Measurements from ENCODE around the gene SNAP23.
A peak's percentile ranks its signal among the peaks of the same experiment; 100 is the strongest.
"Not testable (repeated sequence)": the region's sequence is repeated elsewhere in the genome, so short reads cannot be mapped to it uniquely, and the experiment has no call there.

Gene SNAP23

DNA sequence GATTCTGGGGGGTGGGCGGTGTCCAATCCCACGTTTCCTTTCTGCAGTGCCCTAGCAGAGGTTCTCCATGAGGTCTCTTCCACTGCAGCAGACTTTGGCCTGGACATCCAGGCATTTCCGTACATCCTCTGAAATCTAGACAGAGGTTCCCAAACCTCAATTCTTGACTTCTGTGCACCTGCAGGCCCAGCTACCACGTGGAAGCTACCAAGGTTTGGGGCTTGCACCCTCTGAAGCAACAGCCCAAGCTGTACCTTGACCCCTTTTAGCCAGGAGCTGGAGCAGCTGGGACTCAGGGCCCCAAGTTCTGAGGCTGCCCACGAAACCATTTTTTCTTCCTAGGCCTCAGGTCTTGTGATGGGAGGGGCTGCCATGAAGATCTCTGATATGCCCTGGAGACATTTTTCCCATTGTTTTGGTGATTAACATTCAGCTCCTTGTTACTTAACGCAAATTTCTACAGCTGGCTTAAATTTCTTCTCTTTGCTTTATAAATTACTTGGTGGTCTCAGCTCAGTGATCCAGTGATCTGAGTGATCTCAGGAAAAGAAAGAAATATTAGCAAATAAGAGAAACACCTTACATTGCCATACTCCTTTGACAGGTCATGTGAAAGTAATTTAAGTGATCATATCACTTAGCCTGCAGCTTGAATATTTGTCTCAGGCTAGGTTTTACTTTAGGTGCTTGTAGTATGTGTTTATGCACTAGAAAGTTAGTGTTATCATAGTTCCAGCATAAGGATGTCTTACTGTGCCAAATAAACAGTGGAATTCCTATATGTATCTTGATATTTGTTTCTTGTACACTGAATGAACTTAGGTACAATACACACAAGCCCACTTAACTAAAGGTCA lies 3.0 kb downstream of the SNAP23 start:
- DNase-seq (ENCODE audit: low spot score) = no peak

DNA sequence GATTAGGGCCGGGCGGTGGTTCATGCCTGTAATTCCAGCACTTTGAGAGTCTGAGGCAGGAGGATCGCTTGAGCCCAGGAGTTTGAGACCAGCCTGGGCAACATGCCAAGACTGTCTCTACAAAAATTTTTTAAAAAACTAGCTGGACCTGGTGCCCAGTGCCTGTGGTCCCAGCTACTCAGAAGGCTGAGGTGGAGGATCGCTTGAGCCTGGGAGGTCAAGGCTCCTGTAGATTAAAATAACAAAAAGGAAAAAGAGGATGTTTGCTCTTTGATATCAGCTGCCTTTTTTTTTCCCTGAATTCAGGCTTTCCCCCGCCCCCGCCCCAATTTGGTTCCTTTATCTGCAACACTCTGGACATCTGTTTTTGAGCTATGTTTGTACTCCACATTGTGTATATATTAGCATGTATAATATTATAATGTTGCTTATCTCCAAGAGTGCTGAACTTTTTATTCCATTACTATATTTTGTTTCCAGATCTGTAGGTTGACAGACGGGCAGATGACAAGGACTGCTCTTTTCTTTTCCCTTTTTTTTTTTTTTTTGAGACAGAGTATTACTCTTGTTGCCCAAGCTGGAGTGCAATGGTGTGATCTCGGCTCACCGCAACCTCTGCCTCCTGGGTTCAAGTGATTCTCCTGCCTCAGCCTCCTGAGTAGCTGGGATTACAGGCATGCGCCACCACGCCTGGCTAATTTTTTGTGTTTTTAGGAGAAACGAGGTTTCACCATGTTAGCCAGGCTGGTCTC lies 4.6 kb downstream of the SNAP23 start:
- no peak for DNase-seq (ENCODE audit: low spot score)

DNA sequence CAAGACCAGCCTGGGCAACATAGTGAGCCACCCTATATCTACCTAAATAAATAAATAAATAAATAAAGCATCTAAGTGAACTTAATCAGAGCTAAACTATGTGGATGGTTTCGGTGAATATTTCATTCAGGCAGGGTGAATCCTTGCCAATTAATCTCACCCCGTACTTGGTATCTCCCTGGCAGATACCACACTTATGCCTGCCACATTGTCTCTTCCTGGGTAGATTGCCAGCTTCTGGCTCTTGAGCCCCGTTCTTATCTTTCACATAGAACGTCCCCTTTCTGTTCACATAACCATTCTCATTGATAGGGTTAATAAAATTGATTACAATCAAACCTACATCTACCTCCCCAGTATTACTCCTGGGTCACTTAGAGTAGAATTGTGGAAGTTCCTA lies 7.0 kb downstream of the SNAP23 start:
- DNase-seq (ENCODE audit: low spot score) = no peak

DNA sequence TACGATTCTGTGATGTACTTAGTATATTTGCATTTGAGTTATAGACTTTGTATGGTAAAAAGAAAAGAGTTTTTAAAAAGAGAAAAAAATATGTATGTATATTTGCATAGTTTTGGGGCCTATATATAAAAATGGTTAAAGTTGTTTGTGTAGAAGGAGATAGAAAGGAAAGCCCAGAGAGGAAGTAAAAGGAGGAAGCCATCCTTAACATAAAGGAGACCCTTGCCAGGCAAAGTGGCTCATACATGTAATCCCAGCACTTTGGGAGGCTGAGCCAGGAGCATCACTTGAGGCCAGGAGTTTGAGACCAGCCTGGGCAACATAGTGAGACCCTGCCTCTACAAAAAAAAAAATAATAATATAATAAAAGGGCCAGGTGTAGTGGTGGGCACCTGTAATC lies 8.4 kb downstream of the SNAP23 start:
- DNase-seq (ENCODE audit: low spot score) = no peak

GRCh38 chr15:42504631-42505030 lies 9.2 kb downstream of the SNAP23 start:
- DNase-seq (ENCODE audit: low spot score) = no peak

- no peak for DNase-seq (ENCODE audit: low spot score)
These were observed 12.1 kb downstream of the SNAP23 start for GRCh38 chr15:42507514-42507913.

DNA sequence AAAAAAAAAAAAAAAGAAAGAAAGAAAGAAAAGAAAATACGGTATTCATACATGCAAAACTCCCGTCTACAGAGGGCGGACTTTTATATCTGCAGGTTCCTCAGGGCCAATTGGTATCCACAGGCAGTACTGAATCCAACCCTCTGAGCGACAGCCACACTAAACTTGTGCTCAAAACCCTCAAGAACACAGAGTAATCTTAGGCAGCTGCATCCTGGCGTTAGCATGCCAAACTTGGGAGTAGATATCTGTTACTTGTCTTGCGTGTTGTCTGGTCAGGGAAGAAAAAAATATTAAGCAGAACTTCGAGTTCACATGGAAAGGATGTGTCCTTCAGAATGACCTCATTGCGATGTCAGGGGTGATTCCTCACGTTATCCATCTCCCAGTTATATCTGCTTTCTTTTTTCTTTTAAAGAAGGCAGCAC lies 12.8 kb downstream of the SNAP23 start:
- no peak for DNase-seq (ENCODE audit: low spot score)

DNA sequence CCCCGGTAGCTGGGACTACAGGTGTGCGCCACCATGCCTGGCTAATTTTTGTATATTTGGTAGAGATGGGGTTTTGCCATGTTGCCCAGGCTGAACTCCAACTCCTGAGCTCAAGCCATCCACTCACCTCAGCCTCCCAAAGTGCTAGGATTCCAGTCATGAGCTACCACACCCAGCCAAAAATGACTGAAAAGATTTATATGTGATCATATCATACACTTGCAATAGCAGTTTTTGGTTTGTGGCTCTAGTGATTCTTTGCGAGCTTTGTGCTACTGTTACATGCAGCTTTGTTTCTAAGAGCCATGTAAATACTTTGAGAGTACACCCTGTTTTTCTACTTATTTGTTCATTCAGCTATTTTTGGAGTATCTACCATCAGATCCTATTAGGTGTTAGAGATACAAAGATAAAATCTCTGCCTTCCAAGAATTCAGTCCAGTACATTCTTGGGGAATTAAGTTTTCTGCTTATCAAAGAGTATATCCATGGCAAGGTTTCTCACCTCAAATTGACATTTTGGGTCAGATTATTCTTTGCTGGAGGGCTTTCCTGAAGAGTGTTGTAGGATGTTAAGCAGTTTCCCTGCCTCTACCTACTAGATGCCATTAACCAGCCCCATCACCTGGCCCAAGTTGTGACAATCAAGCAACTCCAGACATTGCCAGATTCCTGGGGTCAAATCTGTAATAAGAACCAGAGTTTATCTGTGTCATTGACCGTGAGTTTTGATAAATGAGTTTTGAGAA lies 15.0 kb downstream of the SNAP23 start:
- no peak for DNase-seq (ENCODE audit: low spot score)

DNA sequence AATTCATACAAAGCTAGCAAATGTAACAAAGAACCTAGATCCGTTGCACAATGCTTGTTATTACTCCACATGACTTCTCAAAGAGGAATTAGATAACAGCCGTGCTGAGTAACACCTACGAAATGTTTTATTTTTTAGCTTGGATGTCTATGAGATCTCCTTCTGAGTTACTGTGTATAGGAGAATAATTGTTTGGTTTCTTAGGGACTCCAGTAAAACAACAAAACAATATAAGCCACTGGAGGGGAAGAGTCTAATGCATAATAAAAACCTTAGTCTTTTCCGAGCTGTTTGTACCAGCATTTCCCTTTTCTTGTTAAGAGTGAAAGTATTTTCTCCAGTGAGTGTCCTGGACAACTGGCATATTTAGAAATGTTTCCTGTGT lies 15.6 kb downstream of the SNAP23 start:
- DNase-seq (ENCODE audit: low spot score) = no peak

DNA sequence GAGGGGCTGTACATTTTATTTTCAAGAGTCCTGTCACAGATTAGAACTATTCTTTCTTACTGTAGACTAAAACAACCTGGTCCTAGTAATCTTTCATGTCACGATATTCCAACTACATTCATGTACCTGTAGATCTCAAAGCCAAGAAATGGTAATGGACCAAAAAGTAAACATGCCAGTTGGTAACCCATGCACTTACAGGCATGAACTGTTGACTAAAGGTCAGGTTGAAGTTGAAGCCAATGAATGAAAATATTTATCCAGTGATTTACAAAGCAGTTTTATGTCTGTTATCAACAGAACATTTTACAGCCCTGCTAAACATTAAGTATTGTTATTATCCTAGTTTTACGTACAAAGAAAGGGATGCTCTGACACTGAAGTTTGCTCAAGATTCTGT lies 27.9 kb downstream of the SNAP23 start:
- DNase-seq (ENCODE audit: low spot score) = no peak

DNA sequence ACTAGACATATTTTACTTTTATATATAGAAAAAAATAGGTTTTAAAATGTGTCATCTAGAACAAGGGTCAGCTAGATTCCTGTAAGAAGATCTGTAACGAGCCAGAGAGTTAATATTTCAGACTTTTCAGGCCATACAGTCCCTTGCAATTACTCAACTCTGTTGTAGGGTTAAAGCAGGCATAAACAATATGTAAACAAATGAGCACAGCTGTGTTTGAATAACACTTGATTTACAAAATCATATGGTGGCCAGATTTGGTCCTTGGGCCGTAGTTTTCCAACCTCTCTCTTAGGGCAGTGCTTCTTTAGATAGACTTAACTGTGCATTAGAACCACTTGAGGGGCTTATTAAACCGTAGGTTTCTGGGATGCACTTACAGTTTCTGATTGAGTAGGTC lies 33.5 kb downstream of the SNAP23 start:
- no peak for DNase-seq (ENCODE audit: low spot score)

DNA sequence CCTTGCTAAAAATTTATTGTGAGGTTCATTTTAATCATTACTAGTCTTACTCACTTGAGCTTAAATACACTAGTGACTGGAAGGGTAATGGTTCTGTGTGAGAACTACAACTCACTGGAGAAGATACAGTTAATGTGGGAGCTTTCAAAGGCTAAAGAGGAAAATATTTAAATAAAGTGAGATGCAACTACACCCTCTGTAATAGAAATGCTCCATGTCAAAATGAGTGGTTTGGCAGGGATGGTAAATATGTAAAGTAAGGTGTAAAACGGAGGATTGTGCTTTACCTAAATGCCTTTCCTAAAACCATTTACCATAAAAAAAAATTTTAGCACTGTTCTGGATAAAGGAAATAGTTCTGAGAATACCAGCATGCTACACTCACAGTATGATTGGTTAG lies 37.8 kb downstream of the SNAP23 start:
- no peak for DNase-seq (ENCODE audit: low spot score)

DNA sequence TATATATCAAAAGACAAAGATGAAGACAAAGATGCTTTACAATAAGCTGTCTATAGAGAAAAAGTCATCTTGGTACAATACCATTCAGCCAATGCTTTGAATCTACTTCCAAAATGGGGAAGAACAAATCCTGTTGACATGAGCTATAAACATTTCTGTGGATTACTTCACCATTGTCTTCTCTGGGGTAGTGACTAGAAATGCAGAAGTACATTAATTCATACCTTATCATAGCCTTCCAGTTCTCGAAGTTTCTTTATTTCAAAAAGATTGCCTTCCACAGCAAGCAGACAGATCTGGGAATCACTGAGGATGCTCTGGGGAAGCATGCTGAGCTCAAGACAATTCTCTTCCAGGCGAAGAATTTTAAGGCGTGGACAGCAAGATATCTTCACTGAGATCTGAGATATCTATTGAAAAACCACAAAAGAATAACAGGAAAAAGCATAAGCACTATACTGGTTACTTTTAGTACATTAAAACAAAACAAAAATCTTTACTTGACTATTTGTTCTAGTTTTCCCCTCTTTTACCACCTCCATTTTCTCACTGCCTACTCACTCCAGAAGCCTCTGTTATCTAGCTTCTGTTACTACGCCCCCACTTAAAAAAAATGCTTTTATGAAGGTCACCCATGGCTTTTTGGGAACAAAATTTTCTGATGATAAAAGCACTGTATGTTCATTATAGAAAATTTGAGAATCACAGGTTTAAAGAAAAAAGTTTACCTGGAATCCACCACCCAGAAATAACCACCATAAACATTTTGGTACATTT lies 49.6 kb downstream of the SNAP23 start:
- no peak for DNase-seq (ENCODE audit: low spot score)

DNA sequence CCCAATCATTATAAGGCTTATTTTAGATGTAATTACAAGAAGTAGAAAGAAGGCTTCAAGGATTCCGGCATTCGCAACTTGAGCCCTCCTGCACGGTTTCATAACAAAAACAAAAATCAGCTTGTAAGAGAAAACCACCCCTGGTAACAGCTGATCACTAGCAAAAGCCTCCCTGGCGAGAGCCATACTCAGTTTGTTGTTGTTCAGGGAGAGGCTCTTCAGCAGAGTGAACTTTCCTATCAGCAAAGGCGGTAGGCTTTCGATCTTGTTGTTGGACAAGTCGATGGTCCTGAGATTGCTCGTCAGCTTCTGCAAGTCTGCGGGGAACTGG lies 52.4 kb downstream of the SNAP23 start:
- no peak for DNase-seq (ENCODE audit: low spot score)

DNA sequence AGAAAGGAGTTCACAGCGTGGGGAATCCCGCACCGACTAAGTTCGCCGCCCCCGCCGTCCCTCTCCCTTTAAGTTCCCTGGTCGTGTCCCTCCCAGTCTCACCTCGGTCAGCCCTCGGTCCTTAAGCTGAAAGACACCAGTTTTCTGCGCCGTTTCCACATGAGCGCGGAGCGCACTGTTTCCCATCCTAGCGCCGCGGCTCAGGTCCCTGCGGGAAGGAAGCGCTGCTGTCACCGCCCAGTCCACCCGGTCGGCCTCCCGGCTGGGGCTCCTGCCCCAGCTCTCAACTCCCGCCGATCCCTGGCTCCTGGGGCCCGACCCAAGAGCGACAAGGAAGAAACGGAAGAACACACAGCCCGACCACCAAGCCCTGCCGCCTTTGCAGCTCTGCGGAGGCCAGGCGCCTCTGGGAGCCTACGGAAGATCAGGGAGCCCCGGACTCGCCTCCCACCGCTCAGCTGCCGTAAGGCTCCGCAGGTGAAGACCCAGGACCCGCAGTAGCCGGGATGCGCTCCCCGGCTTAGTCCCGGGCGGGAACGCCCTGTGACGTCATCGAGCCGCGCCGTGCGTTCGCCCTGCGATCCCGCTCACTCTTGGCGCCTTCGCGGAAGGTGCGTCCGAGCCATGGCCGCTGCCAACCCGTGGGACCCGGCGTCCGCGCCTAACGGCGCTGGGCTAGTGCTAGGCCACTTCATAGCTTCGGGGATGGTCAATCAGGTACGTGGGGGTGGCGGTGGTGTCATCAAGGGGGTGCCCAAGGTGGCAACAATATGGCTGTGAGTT lies 53.0 kb downstream of the SNAP23 start, which contains the start of the genes HAUS2 and LRRC57:
HAUS2 (plus strand) TSS at position 590 of the 783 bp plus-strand sequence; CDS start at position 625, 35 bp downstream.
LRRC57 (minus strand) TSS at position 545 of the 783 bp plus-strand sequence; CDS start at position 186, 359 bp downstream.
- DNase-seq (ENCODE audit: low spot score) = peak; percentile 81

DNA sequence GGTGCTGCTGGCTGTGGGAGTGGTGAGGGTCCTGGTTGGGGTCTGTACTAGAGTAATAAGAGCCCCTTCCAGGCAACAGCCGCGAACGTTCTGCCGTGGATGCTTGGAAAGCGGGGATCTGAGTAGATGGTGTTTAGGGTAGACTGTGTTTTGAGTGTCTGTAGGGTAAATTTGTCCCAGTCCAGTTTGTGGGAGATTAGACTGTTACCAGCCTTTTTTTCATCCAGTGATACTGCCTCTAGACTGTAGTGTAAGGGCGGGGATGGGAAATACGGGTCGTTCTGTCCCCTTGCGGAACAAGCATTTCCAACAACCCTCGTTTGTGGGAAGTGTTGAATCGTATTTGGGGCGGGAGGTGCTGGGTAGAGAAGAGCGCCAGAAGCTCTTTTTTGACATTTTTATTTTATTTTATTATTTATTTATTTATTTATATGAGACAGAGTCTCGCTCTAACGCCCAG lies 53.6 kb downstream of the SNAP23 start:
- DNase-seq (ENCODE audit: low spot score) = peak; percentile 6

DNA sequence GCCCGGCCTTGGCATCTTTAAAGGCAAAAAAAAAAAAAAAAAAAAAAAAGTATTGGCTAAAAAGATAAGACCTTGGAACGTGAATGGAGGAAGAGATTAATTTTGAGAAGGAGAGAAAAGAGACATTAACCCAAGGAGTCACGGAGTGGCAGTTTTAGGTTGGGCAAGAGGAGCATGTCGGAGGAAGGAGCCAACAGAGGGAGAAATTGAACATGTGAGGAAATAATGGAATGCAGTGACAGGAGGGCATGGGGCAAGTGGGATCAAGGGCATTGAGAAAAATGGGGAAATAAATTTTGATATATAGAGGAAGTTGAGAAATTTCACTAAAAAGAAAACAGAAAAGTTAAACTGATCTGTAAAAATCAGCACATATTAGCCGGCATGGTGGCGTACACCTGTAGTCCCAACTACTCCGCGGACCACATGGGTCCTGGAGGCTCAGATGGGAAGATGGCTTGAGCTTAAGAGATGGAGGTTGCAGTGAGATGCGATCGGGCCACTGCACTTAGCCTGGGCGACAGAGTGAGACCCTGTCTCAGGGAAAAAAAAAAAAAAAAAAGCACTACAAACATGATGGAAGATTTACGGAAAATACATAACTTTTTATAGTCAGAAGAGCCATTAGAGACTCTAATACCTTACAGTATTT lies 54.4 kb downstream of the SNAP23 start:
- DNase-seq (ENCODE audit: low spot score) = no peak

- no peak for DNase-seq (ENCODE audit: low spot score)
These were observed 58.1 kb downstream of the SNAP23 start for GRCh38 chr15:42553554-42553953.

DNA sequence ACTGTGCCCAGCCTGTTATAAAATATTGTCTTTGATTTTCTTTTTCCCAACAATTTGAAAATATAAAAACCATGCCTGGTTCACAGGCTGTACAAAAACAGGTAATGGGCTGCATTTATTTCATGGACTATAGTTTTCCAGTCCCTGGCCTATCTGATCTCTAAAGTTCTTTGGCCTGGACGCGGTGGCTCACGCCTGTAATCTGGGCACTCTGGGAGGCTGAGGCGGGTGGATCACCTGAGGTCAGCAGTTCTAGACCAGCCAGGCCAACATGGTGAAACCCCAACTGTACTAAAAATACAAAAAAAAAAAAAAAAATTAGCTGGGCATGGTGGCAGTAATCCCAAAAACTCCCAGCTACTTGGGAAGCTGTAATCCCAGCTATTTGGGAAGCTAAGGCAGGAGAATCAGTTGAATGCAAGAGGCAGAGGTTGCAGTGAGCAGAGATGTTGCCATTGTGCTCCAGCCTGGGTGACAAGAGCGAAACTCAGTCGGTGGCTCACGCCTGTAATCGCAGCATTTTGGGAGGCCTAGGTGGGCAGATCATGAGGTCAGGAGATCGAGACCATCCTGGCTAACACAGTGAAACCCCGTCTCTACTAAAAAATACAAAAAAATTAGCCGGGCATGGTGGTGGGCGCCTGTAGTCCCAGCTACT lies 61.2 kb downstream of the SNAP23 start:
- DNase-seq (ENCODE audit: low spot score) = not testable (repeated sequence)

- no peak for DNase-seq (ENCODE audit: low spot score)
These were observed 63.3 kb downstream of the SNAP23 start for GRCh38 chr15:42558739-42559138.
